GM23338 (cell line): ENCODE measurements around the gene SH3PXD2B. TPM values are rescaled to one million over a fixed set of nuclear protein-coding genes. Genes with fewer than 3 reads are reported as not detected.

ENCODE experiments used
- ATAC-seq: fragments of 200-7000 bp; cut with Tn5 transposase; 3 replicates; pipeline ENCODE4 v1.9.1; 2020
- DNase-seq: peaks from one replicate; pipeline ENCODE4 v3.0.0-alpha.2; 2015; ENCODE audit warnings: low spot score
- H2AFZ ChIP-seq: fragments of 200-600 bp; sonication (generic); 2 replicates; pipeline ENCODE4 v1.8.0; 2016; ENCODE audit warnings: antibody characterized with exemption, mild to moderate bottlenecking, moderate library complexity
- H3F3A ChIP-seq: fragments of 200-600 bp; sonication (generic); replicated peaks from 2 replicates; pipeline ENCODE4 v1.8.0; 2017; ENCODE audit warnings: antibody characterized with exemption, mixed run types, low read depth
- H3K27ac ChIP-seq: fragments of 200-600 bp; sonication (generic); 2 replicates; pipeline ENCODE4 v1.6.1; 2016; ENCODE audit warnings: low read depth
- H3K27me3 ChIP-seq: fragments of 200-600 bp; sonication (generic); 2 replicates; pipeline ENCODE4 v1.8.0; 2016; ENCODE audit warnings: mild to moderate bottlenecking, mixed run types, moderate library complexity; ENCODE audit not compliant: insufficient read depth
- H3K36me3 ChIP-seq: fragments of 200-600 bp; sonication (generic); 2 replicates; pipeline ENCODE4 v1.8.0; 2016; ENCODE audit warnings: mild to moderate bottlenecking; ENCODE audit not compliant: insufficient read depth
- H3K4me1 ChIP-seq: fragments of 200-600 bp; sonication (generic); 2 replicates; pipeline ENCODE4 v1.8.0; 2016; ENCODE audit warnings: mild to moderate bottlenecking, moderate library complexity; ENCODE audit not compliant: insufficient read depth
- H3K4me2 ChIP-seq: fragments of 200-600 bp; sonication (generic); 2 replicates; pipeline ENCODE4 v1.7.1; 2017; ENCODE audit warnings: mixed run types
- H3K4me3 ChIP-seq: fragments of 200-600 bp; sonication (generic); 2 replicates; pipeline ENCODE4 v1.6.1; 2016; ENCODE audit warnings: mixed run types
- H3K79me2 ChIP-seq: fragments of 200-600 bp; sonication (generic); replicated peaks from 2 replicates; pipeline ENCODE4 v1.8.0; 2017; ENCODE audit warnings: mild to moderate bottlenecking; ENCODE audit not compliant: insufficient read depth
- H3K9me2 ChIP-seq: fragments of 200-600 bp; sonication (generic); 2 replicates; pipeline ENCODE4 v1.8.0; 2017; ENCODE audit not compliant: insufficient read depth
- H4K20me1 ChIP-seq: fragments of 200-600 bp; sonication (generic); replicated peaks from 2 replicates; pipeline ENCODE4 v1.8.0; 2017; ENCODE audit warnings: mild to moderate bottlenecking; ENCODE audit not compliant: insufficient read depth
- H3K27ac Mint-ChIP-seq: 2 replicates; pipeline ENCODE4 v1.8.0; 2020; ENCODE audit warnings: inconsistent platforms, mild to moderate bottlenecking, moderate library complexity, mixed read lengths
- H3K27me3 Mint-ChIP-seq: 3 replicates; pipeline ENCODE4 v1.8.0; 2022; ENCODE audit warnings: low read depth, mild to moderate bottlenecking, moderate library complexity, mixed read lengths, inconsistent platforms; ENCODE audit not compliant: insufficient read depth, poor library complexity
- H3K36me3 Mint-ChIP-seq: 3 replicates; pipeline ENCODE4 v1.8.0; 2021; ENCODE audit warnings: low read depth, mild to moderate bottlenecking, inconsistent platforms, moderate library complexity, mixed read lengths
- H3K4me1 Mint-ChIP-seq: 3 replicates; pipeline ENCODE4 v1.8.0; 2020; ENCODE audit warnings: mild to moderate bottlenecking, inconsistent platforms, mixed read lengths
- H3K4me3 Mint-ChIP-seq: 3 replicates; pipeline ENCODE4 v1.8.0; 2021; ENCODE audit warnings: moderate library complexity, mild to moderate bottlenecking, inconsistent platforms, mixed read lengths
- H3K9me3 Mint-ChIP-seq: 3 replicates; pipeline ENCODE4 v1.8.0; 2020; ENCODE audit warnings: moderate library complexity, mild to moderate bottlenecking, inconsistent platforms, mixed read lengths
- CREB1 ChIP-seq: fragments of 250-450 bp; sonication (Bioruptor Pico); IDR thresholded peaks from 2 replicates; pipeline ENCODE4 v1.5.0; 2020; ENCODE audit warnings: low read depth, mild to moderate bottlenecking, moderate library complexity
- ETS1 ChIP-seq: IDR thresholded peaks from 2 replicates; pipeline ENCODE4 v1.6.1; 2016; ENCODE audit warnings: antibody characterized with exemption
- EZH2 ChIP-seq: fragments of 200-600 bp; sonication (generic); IDR thresholded peaks from one replicate; pipeline ENCODE4 v1.8.0; 2017; ENCODE audit warnings: antibody characterized with exemption, mild to moderate bottlenecking, low read depth; ENCODE audit not compliant: unreplicated experiment
- EZH2phosphoT487 ChIP-seq: fragments of 200-600 bp; sonication (generic); IDR thresholded peaks from one replicate; pipeline ENCODE4 v1.8.1; 2018; ENCODE audit warnings: antibody characterized with exemption; ENCODE audit not compliant: unreplicated experiment
- NANOG ChIP-seq: IDR thresholded peaks from 2 replicates; pipeline ENCODE4 v1.6.1; 2016; ENCODE audit warnings: antibody characterized with exemption, borderline replicate concordance
- REST ChIP-seq: IDR thresholded peaks from one replicate; pipeline ENCODE4 v1.6.1; 2018; ENCODE audit warnings: antibody characterized with exemption; ENCODE audit not compliant: unreplicated experiment
- ZNF114 ChIP-seq: fragments of 250-450 bp; sonication (Bioruptor Pico); IDR thresholded peaks from 2 replicates; pipeline ENCODE4 v1.5.0; 2020; ENCODE audit warnings: mild to moderate bottlenecking, moderate library complexity
- ZNF331 ChIP-seq: fragments of 250-450 bp; sonication (Bioruptor Pico); IDR thresholded peaks from 2 replicates; pipeline ENCODE4 v1.5.0; 2020; ENCODE audit warnings: low read depth, mild to moderate bottlenecking, moderate library complexity
- ZNF462 ChIP-seq: fragments of 250-450 bp; sonication (Bioruptor Pico); IDR thresholded peaks from 2 replicates; pipeline ENCODE4 v1.5.0; 2020; ENCODE audit warnings: mild to moderate bottlenecking, moderate library complexity
- polyA plus RNA-seq: library from polyadenylated mRNA; unstranded; fragments of >200 nt; fragmentation: Nextera tagmentation; extraction: Ambion mirVana; gene quantifications from 2 replicates; pipeline ENCODE4 v1.2.1, GENCODE V29; 2016
- total RNA-seq: library from RNA; depleted of rRNA; stranded (reverse); fragments of >200 nt; shearing (Covaris generic); gene quantifications from 2 replicates; pipeline ENCODE4 v1.2.3, GENCODE V29; 2014
- TF ChIP-seq, protein P1 (sequence below), 2 experiments: fragments of 200-600 bp in 1 of 2; sonication (generic) in 1 of 2; conservative IDR thresholded peaks; 2 replicates each; pipeline versions ENCODE4 v1.5.1 to v1.6.1; 2016 to 2017; ENCODE audit warnings: antibody characterized with exemption in 2 of 2, low read depth in 2 of 2, mild to moderate bottlenecking in 2 of 2, moderate library complexity in 1 of 2

The SH3PXD2B gene
- total and polyA plus RNA-seq, 2 experiments from 2014 or later = 40.2 to 52.5 TPM

- TF ChIP-seq ETS1 (no peak), REST (no peak)
These were observed 143.3 kb downstream of the SH3PXD2B start (continued) for GRCh38 chr5:172311026-172311425.

- Histone ChIP-seq H4K20me1 (no peaks in the 10 kb centered on the region), H3K27me3 (no peaks in the 10 kb centered on the region), H3F3A (no peaks in the 10 kb centered on the region), H3K36me3 (no peaks in the 10 kb centered on the region), H2AFZ (no peak overlapping the region), H3K27ac (no peak overlapping the region), H3K4me2 (no peak overlapping the region), H3K4me3 (no peak overlapping the region), H3K9me2 (no peaks in the 10 kb centered on the region), H3K79me2 (no peaks in the 10 kb centered on the region), H3K4me1 (no peaks in the 10 kb centered on the region)
- Mint-ChIP-seq H3K36me3 (peaks cover 7% of the 10 kb centered on the region; the same call in 2 of the 3 replicates), H3K4me1 (peaks cover 8% of the 10 kb centered on the region), H3K27me3 (peaks cover 12% of the 10 kb centered on the region), H3K27ac (no peak overlapping the region), H3K9me3 (peaks cover 18% of the 10 kb centered on the region), H3K4me3 (no peak overlapping the region)
- DNase-seq = no peak
- no peak for ATAC-seq
- TF ChIP-seq EZH2phosphoT487 (no peak), ZNF114 (CRISPR knock-in tag) (no peak), ZNF462 (CRISPR knock-in tag) (no peak), CREB1 (CRISPR knock-in tag) (no peak), ZNF331 (CRISPR knock-in tag) (no peak), NANOG (no peak), EZH2 (no peak)
- TF ChIP-seq, protein P1, sequence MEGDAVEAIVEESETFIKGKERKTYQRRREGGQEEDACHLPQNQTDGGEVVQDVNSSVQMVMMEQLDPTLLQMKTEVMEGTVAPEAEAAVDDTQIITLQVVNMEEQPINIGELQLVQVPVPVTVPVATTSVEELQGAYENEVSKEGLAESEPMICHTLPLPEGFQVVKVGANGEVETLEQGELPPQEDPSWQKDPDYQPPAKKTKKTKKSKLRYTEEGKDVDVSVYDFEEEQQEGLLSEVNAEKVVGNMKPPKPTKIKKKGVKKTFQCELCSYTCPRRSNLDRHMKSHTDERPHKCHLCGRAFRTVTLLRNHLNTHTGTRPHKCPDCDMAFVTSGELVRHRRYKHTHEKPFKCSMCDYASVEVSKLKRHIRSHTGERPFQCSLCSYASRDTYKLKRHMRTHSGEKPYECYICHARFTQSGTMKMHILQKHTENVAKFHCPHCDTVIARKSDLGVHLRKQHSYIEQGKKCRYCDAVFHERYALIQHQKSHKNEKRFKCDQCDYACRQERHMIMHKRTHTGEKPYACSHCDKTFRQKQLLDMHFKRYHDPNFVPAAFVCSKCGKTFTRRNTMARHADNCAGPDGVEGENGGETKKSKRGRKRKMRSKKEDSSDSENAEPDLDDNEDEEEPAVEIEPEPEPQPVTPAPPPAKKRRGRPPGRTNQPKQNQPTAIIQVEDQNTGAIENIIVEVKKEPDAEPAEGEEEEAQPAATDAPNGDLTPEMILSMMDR (conservative IDR thresholded peaks at IDR 0.05; ENCODE audit: low read depth in 2 of 2) = no peak
These were observed 148.9 kb downstream of the SH3PXD2B start for GRCh38 chr5:172305380-172305779.
